GM12878 (cell line): ENCODE results near the gene DSE. TPM values are rescaled to one million over a fixed set of nuclear protein-coding genes. Genes with fewer than 3 reads are reported as not detected.

Experiments
- CREB1 ChIP-seq: IDR thresholded peaks from 2 replicates; pipeline ENCODE4 v1.6.1; 2012; ENCODE audit warnings: low read depth, mild to moderate bottlenecking, inconsistent platforms
- DPF2 ChIP-seq: fragments of 450-650 bp; IDR thresholded peaks from 2 replicates; pipeline ENCODE4 v1.6.1; 2017; ENCODE audit warnings: mild to moderate bottlenecking
- EED ChIP-seq: sonication (generic); IDR thresholded peaks from 2 replicates; pipeline ENCODE4 v1.6.1; 2016; ENCODE audit warnings: antibody characterized with exemption, low read depth
- EGR1 ChIP-seq, 2 experiments: IDR thresholded peaks; 1 replicate in 1 of 2; 2 replicates in 1 of 2; pipeline ENCODE4 v1.6.1; 2011 to 2012; ENCODE audit warnings: low read depth in 2 of 2, low read length in 2 of 2, borderline replicate concordance in 1 of 2, mild to moderate bottlenecking in 1 of 2, moderate library complexity in 1 of 2
- FOS ChIP-seq: IDR thresholded peaks from 3 replicates; pipeline ENCODE4 v1.6.1; 2011; ENCODE audit warnings: borderline replicate concordance; ENCODE audit not compliant: insufficient read length; ENCODE audit errors: extremely low read depth
- FOXK2 ChIP-seq: fragments of 450-650 bp; IDR thresholded peaks from 2 replicates; pipeline ENCODE4 v1.6.1; 2017; ENCODE audit warnings: mild to moderate bottlenecking, moderate library complexity
- HDAC2 ChIP-seq: fragments of 200-600 bp; sonication (generic); IDR thresholded peaks from 2 replicates; pipeline ENCODE4 v1.6.1; 2017
- HDAC6 ChIP-seq: fragments of 200-600 bp; sonication (generic); IDR thresholded peaks from one replicate; pipeline ENCODE4 v1.8.0; 2017; ENCODE audit warnings: antibody characterized with exemption; ENCODE audit not compliant: unreplicated experiment
- IKZF1 ChIP-seq: fragments of 450-650 bp; conservative IDR thresholded peaks from 2 replicates; pipeline ENCODE4 v1.6.1; 2017; ENCODE audit warnings: antibody characterized with exemption, mild to moderate bottlenecking
- KLF5 ChIP-seq: fragments of 450-650 bp; IDR thresholded peaks from 2 replicates; pipeline ENCODE4 v1.6.1; 2014; ENCODE audit warnings: mild to moderate bottlenecking; ENCODE audit not compliant: partially characterized antibody
- LARP7 ChIP-seq: fragments of 450-650 bp; IDR thresholded peaks from 2 replicates; pipeline ENCODE4 v1.6.1; 2017; ENCODE audit warnings: mild to moderate bottlenecking
- MTA2 ChIP-seq: fragments of 450-650 bp; IDR thresholded peaks from 2 replicates; pipeline ENCODE4 v1.6.1; 2016; ENCODE audit warnings: low read depth, mild to moderate bottlenecking, moderate library complexity
- MXI1 ChIP-seq: fragments of 150-350 bp; IDR thresholded peaks from 2 replicates; pipeline ENCODE4 v1.6.1; 2011; ENCODE audit warnings: low read depth, mild to moderate bottlenecking, inconsistent platforms, low read length, improper control_type of control experiment
- MYB ChIP-seq: fragments of 150-350 bp; IDR thresholded peaks from 2 replicates; pipeline ENCODE4 v1.6.1; 2014; ENCODE audit warnings: mild to moderate bottlenecking, low read depth, low read length, borderline replicate concordance
- NFXL1 ChIP-seq: fragments of 450-650 bp; IDR thresholded peaks from 2 replicates; pipeline ENCODE4 v1.6.1; 2017; ENCODE audit warnings: antibody characterized with exemption, mild to moderate bottlenecking, borderline replicate concordance
- NFYA ChIP-seq: IDR thresholded peaks from 2 replicates; pipeline ENCODE4 v1.6.1; 2011; ENCODE audit warnings: low read depth, mild to moderate bottlenecking, low read length, improper control_type of control experiment, borderline replicate concordance
- NR2C1 ChIP-seq: fragments of 450-650 bp; IDR thresholded peaks from 2 replicates; pipeline ENCODE4 v1.6.1; 2017; ENCODE audit warnings: antibody characterized with exemption, mild to moderate bottlenecking, moderate library complexity
- NR2F1 ChIP-seq: fragments of 450-650 bp; conservative IDR thresholded peaks from 2 replicates; pipeline ENCODE4 v1.6.1; 2017; ENCODE audit warnings: mild to moderate bottlenecking
- NRF1 ChIP-seq: conservative IDR thresholded peaks from 2 replicates; pipeline ENCODE4 v1.6.1; 2011; ENCODE audit warnings: mild to moderate bottlenecking, low read depth, low read length, improper control_type of control experiment
- POLR2A ChIP-seq: IDR thresholded peaks from 2 replicates; pipeline ENCODE4 v1.6.1; 2011; ENCODE audit warnings: low read depth, mild to moderate bottlenecking, low read length
- RB1 ChIP-seq: fragments of 450-650 bp; formaldehyde crosslinking; IDR thresholded peaks from 2 replicates; pipeline ENCODE4 v1.6.1; 2017; ENCODE audit warnings: mild to moderate bottlenecking, borderline replicate concordance
- RELA ChIP-seq: fragments of 450-650 bp; IDR thresholded peaks from 2 replicates; pipeline ENCODE4 v1.8.0; 2014; ENCODE audit warnings: borderline replicate concordance; ENCODE audit not compliant: partially characterized antibody
- SPI1 ChIP-seq: IDR thresholded peaks from 2 replicates; pipeline ENCODE4 v1.6.1; 2011; ENCODE audit warnings: low read depth, mild to moderate bottlenecking, low read length, moderate library complexity, borderline replicate concordance; ENCODE audit not compliant: insufficient read depth
- SREBF1 ChIP-seq: IDR thresholded peaks from 2 replicates; pipeline ENCODE4 v1.6.1; 2012; ENCODE audit warnings: mild to moderate bottlenecking, low read length
- STAT1 ChIP-seq: fragments of 450-650 bp; conservative IDR thresholded peaks from 2 replicates; pipeline ENCODE4 v1.6.1; 2014; ENCODE audit warnings: antibody characterized with exemption, mild to moderate bottlenecking
- TCF7 ChIP-seq: IDR thresholded peaks from 2 replicates; pipeline ENCODE4 v1.6.1; 2014; ENCODE audit warnings: antibody characterized with exemption, borderline replicate concordance
- YY1 ChIP-seq: IDR thresholded peaks from 2 replicates; pipeline ENCODE4 v1.6.1; 2011; ENCODE audit warnings: low read depth, mild to moderate bottlenecking, low read length
- ZSCAN29 ChIP-seq: fragments of 450-650 bp; IDR thresholded peaks from 2 replicates; pipeline ENCODE4 v1.6.1; 2017; ENCODE audit warnings: mild to moderate bottlenecking, moderate library complexity
- polyA plus RNA-seq, 11 experiments: library from polyadenylated mRNA; depleted of rRNA in 4 of 11; unstranded in 6 of 11; stranded (reverse) in 5 of 11; fragments of >200 nt; fragmentation: Nextera tagmentation in 4 of 11; fragmentation: Illumina TruSeq in 1 of 11; extraction: Ambion mirVana in 4 of 11; extraction: Trizol in 1 of 11; gene quantifications; 1 replicate in 1 of 11; 2 replicates in 10 of 11; pipeline versions ENCODE4 v1.2.1 to v1.2.3, GENCODE V29; 2011 to 2016; ENCODE audit warnings: inconsistent platforms in 2 of 11, missing spikeins in 2 of 11, low read depth in 1 of 11
- total RNA-seq, 4 experiments: library from RNA; depleted of rRNA in 3 of 4; stranded (reverse); fragments of >200 nt in 3 of 4; fragmentation: Illumina TruSeq in 1 of 4; extraction: Trizol in 1 of 4; gene quantifications; 2 replicates each; pipeline versions ENCODE4 v1.2.1 to v1.2.3, GENCODE V29; 2013 to 2021
- TF ChIP-seq, protein P1 (sequence below): IDR thresholded peaks from 2 replicates; pipeline ENCODE4 v1.6.1; 2012; ENCODE audit warnings: low read depth, low read length, improper control_type of control experiment

The DSE gene
- total and polyA plus RNA-seq, 10 of the 15 experiments (the other 5 are each of a cell fraction or from before 2014, with no cell fraction given): 12.6 to 76.4 (median 43.0) TPM

DNA sequence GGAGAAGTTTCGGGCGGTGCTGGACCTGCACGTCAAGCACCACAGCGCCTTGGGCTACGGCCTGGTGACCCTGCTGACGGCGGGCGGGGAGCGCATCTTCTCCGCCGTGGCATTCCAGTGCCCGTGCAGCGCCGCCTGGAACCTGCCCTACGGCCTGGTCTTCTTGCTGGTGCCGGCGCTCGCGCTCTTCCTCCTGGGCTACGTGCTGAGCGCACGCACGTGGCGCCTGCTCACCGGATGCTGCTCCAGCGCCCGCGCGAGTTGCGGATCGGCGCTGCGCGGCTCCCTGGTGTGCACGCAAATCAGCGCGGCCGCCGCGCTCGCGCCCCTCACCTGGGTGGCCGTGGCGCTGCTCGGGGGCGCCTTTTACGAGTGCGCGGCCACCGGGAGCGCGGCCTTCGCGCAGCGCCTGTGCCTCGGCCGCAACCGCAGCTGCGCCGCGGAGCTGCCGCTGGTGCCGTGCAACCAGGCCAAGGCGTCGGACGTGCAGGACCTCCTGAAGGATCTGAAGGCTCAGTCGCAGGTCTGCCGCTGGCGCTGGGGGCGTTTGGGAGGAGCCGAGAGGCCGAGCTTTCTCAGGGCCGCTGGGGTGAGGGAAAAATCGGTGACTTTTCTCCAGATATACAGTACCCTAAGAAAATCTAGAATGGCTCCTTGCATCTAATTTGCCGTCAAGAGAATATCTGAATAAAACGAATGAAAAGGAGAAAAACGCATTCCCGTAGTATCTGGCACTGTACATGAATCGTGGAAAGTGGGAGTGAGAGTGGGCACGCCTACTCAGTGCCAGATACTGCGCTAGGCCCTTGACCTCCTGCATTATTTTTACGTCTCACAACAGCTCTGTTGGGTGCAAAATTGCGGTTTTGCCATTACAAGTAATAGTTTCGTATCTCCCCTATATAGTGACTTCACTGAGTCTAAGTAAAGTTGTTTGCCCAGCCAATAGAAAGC lies 91.5 kb downstream of the DSE start (continued):
- TF ChIP-seq NR2F1 (no peak; the same call in 1 of the 2 replicates), STAT1 (no peak), KLF5 (no peak), FOXK2 (no peak), DPF2 (peak; percentile 69; the same call in 1 of the 2 replicates), YY1 (no peak), TCF7 (no peak), MXI1 (peak; percentile 65; the same call in 1 of the 2 replicates), IKZF1 (peak; percentile 85), LARP7 (peak; percentile 68; the same call in 1 of the 2 replicates), NFYA (no peak), EGR1 (IDR thresholded peaks at IDR 0.05; ENCODE audit: borderline replicate concordance in 1 of 2, low read depth in 2 of 2, low read length in 2 of 2) (peak in 1 of 2 experiments; percentile 42; a peak in 1 of 3 replicates), MYB (no peak), CREB1 (0 out of 2 replicates have a peak, but pooled peaks have one; percentile 18), RB1 (no peak), HDAC2 (0 out of 2 replicates have a peak, but pooled peaks have one; percentile 65), EED (no peak), FOS (no peak), NFXL1 (no peak), MTA2 (0 out of 2 replicates have a peak, but pooled peaks have one; percentile 11), POLR2A (peak; percentile 66), SPI1 (no peak), NRF1 (no peak), SREBF1 (no peak), ZSCAN29 (no peak), HDAC6 (peak; percentile 99), NR2C1 (no peak), RELA (no peak)
- TF ChIP-seq, protein P1, sequence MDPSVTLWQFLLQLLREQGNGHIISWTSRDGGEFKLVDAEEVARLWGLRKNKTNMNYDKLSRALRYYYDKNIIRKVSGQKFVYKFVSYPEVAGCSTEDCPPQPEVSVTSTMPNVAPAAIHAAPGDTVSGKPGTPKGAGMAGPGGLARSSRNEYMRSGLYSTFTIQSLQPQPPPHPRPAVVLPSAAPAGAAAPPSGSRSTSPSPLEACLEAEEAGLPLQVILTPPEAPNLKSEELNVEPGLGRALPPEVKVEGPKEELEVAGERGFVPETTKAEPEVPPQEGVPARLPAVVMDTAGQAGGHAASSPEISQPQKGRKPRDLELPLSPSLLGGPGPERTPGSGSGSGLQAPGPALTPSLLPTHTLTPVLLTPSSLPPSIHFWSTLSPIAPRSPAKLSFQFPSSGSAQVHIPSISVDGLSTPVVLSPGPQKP: no peak
